SK-N-SH (cell line): ENCODE measurements around the gene PCNX4. TPM values are rescaled to one million over a fixed set of nuclear protein-coding genes. Genes with fewer than 3 reads are reported as not detected.

Source experiments
- CTCF ChIA-PET: fragments of 300-600, 350-600 bp; formaldehyde crosslinking; extraction: SDS; loops from one replicate; lab custom pipeline; 2021; lab: Yijun Ruan, JAX
- POLR2A ChIA-PET: fragments of 350-600 bp; sonication (Branson Sonifier 250); formaldehyde crosslinking; extraction: SDS; loops from one replicate; lab custom pipeline; 2020; ENCODE audit warnings: antibody characterized with exemption, inconsistent platforms; lab: Yijun Ruan, JAX
- DNase-seq: peaks from one replicate; pipeline ENCODE4 v3.0.0; 2012
- H2AFZ ChIP-seq: fragments of 200-600 bp; sonication (generic); 2 replicates; pipeline ENCODE4 v1.8.1; 2016; ENCODE audit warnings: antibody characterized with exemption, mild to moderate bottlenecking, low read depth
- H3F3A ChIP-seq: fragments of 200-600 bp; sonication (generic); replicated peaks from 2 replicates; pipeline ENCODE3; 2016; ENCODE audit warnings: antibody characterized with exemption, mild to moderate bottlenecking; ENCODE audit not compliant: insufficient read depth
- H3K27ac ChIP-seq, 2 experiments: fragments of 200-500 bp in 1 of 2; fragments of 200-600 bp in 1 of 2; sonication (Bioruptor generic) in 1 of 2; sonication (generic), shearing (Covaris generic) in 1 of 2; 2 replicates each; pipeline versions ENCODE4 v1.5.1 to v1.6.1; 2014 to 2016; ENCODE audit warnings: low read depth in 2 of 2, inconsistent platforms in 1 of 2, low read length in 1 of 2, mild to moderate bottlenecking in 1 of 2, mixed read lengths in 1 of 2
- H3K27me3 ChIP-seq: fragments of 200-600 bp; sonication (generic), shearing (Covaris generic); 2 replicates; pipeline ENCODE4 v1.6.1; 2016; ENCODE audit warnings: mixed run types; ENCODE audit not compliant: insufficient read depth
- H3K36me3 ChIP-seq, 2 experiments: fragments of 200-500 bp in 1 of 2; fragments of 200-600 bp in 1 of 2; sonication (Bioruptor generic) in 1 of 2; sonication (generic) in 1 of 2; replicated peaks in 1 of 2; 2 replicates each; pipeline versions ENCODE3 to v1.5.1; 2014 to 2016; ENCODE audit warnings: low read length in 1 of 2, mild to moderate bottlenecking in 1 of 2; ENCODE audit not compliant: insufficient read depth in 2 of 2, control insufficient read depth in 1 of 2
- H3K4me1 ChIP-seq, 2 experiments: fragments of 200-500 bp in 1 of 2; fragments of 200-600 bp in 1 of 2; sonication (Bioruptor generic) in 1 of 2; sonication (generic), shearing (Covaris generic) in 1 of 2; 2 replicates each; pipeline versions ENCODE4 v1.5.1 to v1.6.1; 2014 to 2016; ENCODE audit warnings: low read depth in 1 of 2, low read length in 1 of 2, mixed run types in 1 of 2; ENCODE audit not compliant: insufficient read depth in 2 of 2, control insufficient read depth in 1 of 2
- H3K4me2 ChIP-seq: fragments of 200-600 bp; sonication (generic), shearing (Covaris generic); 2 replicates; pipeline ENCODE4 v1.6.1; 2017; ENCODE audit warnings: mixed run types
- H3K4me3 ChIP-seq, 2 experiments: fragments of 200-500 bp in 1 of 2; fragments of 200-600 bp in 1 of 2; sonication (Bioruptor generic) in 1 of 2; sonication (generic), shearing (Covaris generic) in 1 of 2; 2 replicates each; pipeline versions ENCODE4 v1.5.1 to v1.8.1; 2014 to 2016; ENCODE audit warnings: low read depth in 2 of 2, inconsistent platforms in 1 of 2, low read length in 1 of 2, mild to moderate bottlenecking in 1 of 2, mixed read lengths in 1 of 2, moderate library complexity in 1 of 2
- H3K79me2 ChIP-seq: fragments of 200-600 bp; sonication (generic); 2 replicates; pipeline ENCODE4 v1.8.1; 2017; ENCODE audit warnings: mild to moderate bottlenecking; ENCODE audit not compliant: insufficient read depth
- H3K9ac ChIP-seq: fragments of 200-600 bp; sonication (generic); 2 replicates; pipeline ENCODE4 v1.6.1; 2017; ENCODE audit warnings: mixed run types
- H3K9me2 ChIP-seq: fragments of 200-600 bp; sonication (generic); 2 replicates; pipeline ENCODE4 v1.6.1; 2017; ENCODE audit warnings: mixed run types
- H3K9me3 ChIP-seq: fragments of 200-600 bp; sonication (generic); 2 replicates; pipeline ENCODE4 v1.6.1; 2017; ENCODE audit warnings: mixed run types, mild to moderate bottlenecking, moderate library complexity
- H4K20me1 ChIP-seq: fragments of 200-600 bp; sonication (generic); 2 replicates; pipeline ENCODE4 v1.6.1; 2017; ENCODE audit warnings: mild to moderate bottlenecking, mixed run types; ENCODE audit not compliant: insufficient read depth
- CHD2 ChIP-seq: fragments of 150-350 bp; IDR thresholded peaks from 2 replicates; pipeline ENCODE4 v1.6.1; 2018; ENCODE audit warnings: low read length; ENCODE audit not compliant: partially characterized antibody
- CTCF ChIP-seq: fragments of 200-600 bp; sonication (generic); IDR thresholded peaks from 2 replicates; pipeline ENCODE4 v1.6.1; 2017; ENCODE audit warnings: antibody characterized with exemption, mild to moderate bottlenecking, moderate library complexity
- ELF1 ChIP-seq: IDR thresholded peaks from 2 replicates; pipeline ENCODE4 v1.4.0; 2012
- FOXM1 ChIP-seq: IDR thresholded peaks from 2 replicates; pipeline ENCODE4 v1.4.0; 2012; ENCODE audit warnings: low read depth, mild to moderate bottlenecking
- GATA2 ChIP-seq: sonication (generic); formaldehyde crosslinking; IDR thresholded peaks from 2 replicates; pipeline ENCODE4 v1.5.0; 2020; ENCODE audit warnings: mild to moderate bottlenecking, missing genetic modification reagents
- JUND ChIP-seq: IDR thresholded peaks from 2 replicates; pipeline ENCODE4 v1.4.0; 2012
- SIN3A ChIP-seq: IDR thresholded peaks from 2 replicates; pipeline ENCODE4 v1.6.1; 2012; ENCODE audit warnings: low read depth, mild to moderate bottlenecking, low read length, moderate library complexity, borderline replicate concordance
- SMC3 ChIP-seq: IDR thresholded peaks from 2 replicates; pipeline ENCODE4 v1.6.1; 2012; ENCODE audit warnings: low read depth, low read length, improper control_type of control experiment
- TCF12 ChIP-seq: IDR thresholded peaks from 2 replicates; pipeline ENCODE4 v1.4.0; 2012
- TEAD4 ChIP-seq: IDR thresholded peaks from 2 replicates; pipeline ENCODE4 v1.4.0; 2012; ENCODE audit warnings: mild to moderate bottlenecking, borderline replicate concordance; ENCODE audit not compliant: insufficient read depth
- USF1 ChIP-seq: IDR thresholded peaks from 2 replicates; pipeline ENCODE4 v1.4.0; 2012; ENCODE audit warnings: low read depth, borderline replicate concordance
- USF2 ChIP-seq: fragments of 150-350 bp; IDR thresholded peaks from 2 replicates; pipeline ENCODE4 v1.6.1; 2017; ENCODE audit warnings: antibody characterized with exemption, low read length, low read depth, borderline replicate concordance
- YY1 ChIP-seq: IDR thresholded peaks from 2 replicates; pipeline ENCODE4 v1.4.0; 2012; ENCODE audit warnings: low read depth, mild to moderate bottlenecking
- ZBTB33 ChIP-seq: IDR thresholded peaks from 2 replicates; pipeline ENCODE4 v1.4.0; 2012; ENCODE audit warnings: low read depth, borderline replicate concordance
- WGBS: methylation state at CpG from one replicate; pipeline ENCODE4 v1.1.6; 2017; ENCODE audit warnings: low lambda C conversion rate; 5-methylcytosine and 5-hydroxymethylcytosine counted together
- polyA plus RNA-seq, 3 experiments: library from polyadenylated mRNA; depleted of rRNA; stranded (reverse); fragments of >200 nt; gene quantifications; 2 replicates each; pipeline ENCODE4 v1.2.3, GENCODE V29; 2012

Gene PCNX4
- polyA plus RNA-seq, 1 of the 3 experiments (the other 2 are of a cell fraction) = 21.1 TPM

GRCh38 chr14:60087668-60088067 lies 4.1 kb upstream of the PCNX4 start:
- TF ChIP-seq GATA2 (CRISPR knock-in tag) (peak; percentile 43; the same call in 1 of the 2 replicates), FOXM1 (no peak)
- Histone ChIP-seq H2AFZ (no peak overlapping the region), H3K9me3 (no peaks in the 10 kb centered on the region), H3K79me2 (peaks cover 4% of the 10 kb centered on the region), H3K4me3 (no peak overlapping the region), H3F3A (peaks cover 8% of the 10 kb centered on the region), H3K36me3 (no peaks in the 10 kb centered on the region), H3K27ac (peak overlapping the region in 1 of 2 experiments; percentile 87; a peak in 2 of 4 replicates), H3K4me2 (no peak overlapping the region), H3K9ac (no peak overlapping the region), H4K20me1 (no peaks in the 10 kb centered on the region), H3K27me3 (no peaks in the 10 kb centered on the region), H3K9me2 (no peaks in the 10 kb centered on the region), H3K4me1 (peaks cover 4 to 14% of the 10 kb centered on the region in 2 experiments; a peak in 2 of 4 replicates)
- CTCF ChIA-PET = interaction anchor here (2.2 kb wide), 1 partner anchor 8 kb away, joined by 7 read pairs; no protein-coding TSS in a partner anchor
- POLR2A ChIA-PET = no interaction called here
- 76% methylated on average over 3 of the region's 3 CpGs for WGBS
- DNase-seq = no peak

GRCh38 chr14:60089221-60089620 lies 2.5 kb upstream of the PCNX4 start:
- 80% methylated on average over 4 of the region's 4 CpGs for WGBS
- H4K20me1 ChIP-seq = no peaks in the 10 kb centered on the region
- H3K9ac ChIP-seq = no peak overlapping the region
- TF ChIP-seq CTCF = no peak
- no peak for TF ChIP-seq JUND
- no peak for TF ChIP-seq ZBTB33
- no peak for TF ChIP-seq SMC3
- no peak for TF ChIP-seq FOXM1
- no peak for TF ChIP-seq CHD2
- no peak for TF ChIP-seq ELF1
- no peak for TF ChIP-seq GATA2 (CRISPR knock-in tag)
- TF ChIP-seq SIN3A = no peak
- no peak for TF ChIP-seq USF2
- TF ChIP-seq TCF12 = no peak
- no peak for TF ChIP-seq USF1
- TF ChIP-seq TEAD4 = no peak
- no peak for TF ChIP-seq YY1
- peaks cover 10% of the 10 kb centered on the region for H3F3A ChIP-seq
- no peak for DNase-seq
- H3K27me3 ChIP-seq = no peaks in the 10 kb centered on the region
- no peak overlapping the region for H2AFZ ChIP-seq
- no peaks in the 10 kb centered on the region for H3K9me3 ChIP-seq
- CTCF ChIA-PET = interaction anchor here (1.6 to 2.2 kb wide), 2 partner anchors 9 to 66 kb away, joined by 5 to 7 read pairs; no protein-coding TSS in a partner anchor
- H3K9me2 ChIP-seq = no peaks in the 10 kb centered on the region
- H3K4me2 ChIP-seq = no peak overlapping the region
- POLR2A ChIA-PET = no interaction called here
- peaks cover 19% of the 10 kb centered on the region for H3K79me2 ChIP-seq
- H3K27ac ChIP-seq = no peak overlapping the region; a peak in 1 of 4 replicates
- no peak overlapping the region for H3K4me3 ChIP-seq
- H3K36me3 ChIP-seq = no peaks in the 10 kb centered on the region
- peaks cover 4 to 16% of the 10 kb centered on the region in 2 experiments; a peak in 2 of 4 replicates for H3K4me1 ChIP-seq
